ENCODE results near the gene AKAP13.
"Not testable (repeated sequence)": the region's sequence is repeated elsewhere in the genome, so short reads cannot be mapped to it uniquely, and the experiment has no call there.

The AKAP13 gene

DNA sequence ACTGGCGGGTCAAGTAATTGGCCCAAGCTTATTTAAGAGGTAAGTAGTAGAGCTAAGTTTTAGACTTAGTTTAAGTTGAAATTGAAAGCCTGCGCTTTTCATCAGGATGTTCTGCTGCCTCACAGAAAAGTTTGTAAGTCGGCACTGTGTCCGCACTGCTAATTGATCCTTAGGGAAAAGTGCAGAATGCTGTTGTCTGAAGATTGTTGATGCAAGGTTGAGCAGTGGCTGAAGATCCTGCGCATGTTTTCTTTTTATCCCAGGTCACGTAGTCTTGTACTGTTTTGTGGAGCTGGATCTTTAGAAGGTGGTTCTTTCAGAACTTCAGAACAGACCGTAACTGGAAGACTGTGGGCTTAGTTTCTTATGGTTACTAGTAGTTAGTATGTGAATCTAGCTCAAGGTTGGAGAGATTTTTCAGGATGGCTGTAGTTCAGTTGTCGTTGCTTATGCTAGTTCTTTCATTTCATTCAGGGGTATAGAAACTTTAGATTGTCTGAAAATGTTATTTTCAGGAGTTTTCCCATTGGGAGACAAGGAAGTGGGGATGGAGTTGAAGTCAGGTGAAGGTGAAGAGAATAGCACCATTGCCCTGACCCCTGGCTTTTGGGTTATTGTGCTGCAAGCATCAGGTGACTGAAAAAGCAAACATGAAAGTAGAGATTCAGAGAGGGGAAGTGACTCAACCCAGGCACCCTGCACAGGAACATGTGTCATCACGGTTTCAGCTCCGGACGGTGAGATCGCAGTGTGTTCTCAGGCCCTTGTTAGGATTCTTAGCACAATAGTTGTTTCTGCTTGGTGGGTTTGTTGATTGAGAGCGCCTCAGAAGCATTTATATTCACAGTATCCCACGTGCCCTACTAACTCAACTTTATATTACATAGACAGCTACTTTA lies 32.8 kb downstream of the AKAP13 start:
- DNase-seq: no peak

DNA sequence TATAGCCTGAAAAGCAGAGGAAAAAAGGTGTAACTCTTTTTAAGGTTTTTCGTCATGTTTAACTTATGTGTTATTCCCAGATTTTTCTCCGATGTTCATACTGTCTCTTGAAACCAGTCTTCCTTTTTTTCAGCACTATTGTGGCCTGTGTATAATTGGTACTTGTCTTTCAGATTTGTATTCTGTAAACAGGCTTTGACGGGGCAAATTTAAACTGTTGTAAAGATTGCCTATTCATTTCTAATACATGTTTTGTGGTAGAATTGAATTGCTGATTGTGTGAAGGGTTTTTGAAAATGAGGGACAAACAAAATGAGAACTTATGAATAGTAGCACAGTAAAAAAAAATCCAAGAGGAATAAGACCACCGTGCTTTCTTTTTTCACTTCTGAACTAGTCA lies 33.6 kb downstream of the AKAP13 start:
- no peak for DNase-seq

DNA sequence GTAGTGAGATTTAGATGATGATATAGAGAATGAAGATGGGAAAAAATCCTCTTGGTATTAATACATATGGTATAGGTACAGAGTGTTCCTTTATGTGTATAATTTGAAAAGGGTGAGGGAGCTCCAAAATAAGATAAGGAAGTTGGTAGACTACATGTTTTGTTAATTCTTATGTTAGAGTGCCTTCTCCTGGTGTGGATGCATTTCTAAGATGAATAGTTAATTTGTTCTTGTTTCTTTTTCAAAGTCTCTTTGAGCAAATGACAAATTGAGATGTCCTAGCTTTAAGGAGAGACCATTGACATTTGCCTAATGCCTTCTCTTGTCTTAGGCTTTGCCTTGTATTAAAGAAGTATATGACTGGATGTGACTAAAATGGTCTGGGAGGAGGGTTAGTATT lies 34.1 kb downstream of the AKAP13 start:
- no peak for DNase-seq

DNA sequence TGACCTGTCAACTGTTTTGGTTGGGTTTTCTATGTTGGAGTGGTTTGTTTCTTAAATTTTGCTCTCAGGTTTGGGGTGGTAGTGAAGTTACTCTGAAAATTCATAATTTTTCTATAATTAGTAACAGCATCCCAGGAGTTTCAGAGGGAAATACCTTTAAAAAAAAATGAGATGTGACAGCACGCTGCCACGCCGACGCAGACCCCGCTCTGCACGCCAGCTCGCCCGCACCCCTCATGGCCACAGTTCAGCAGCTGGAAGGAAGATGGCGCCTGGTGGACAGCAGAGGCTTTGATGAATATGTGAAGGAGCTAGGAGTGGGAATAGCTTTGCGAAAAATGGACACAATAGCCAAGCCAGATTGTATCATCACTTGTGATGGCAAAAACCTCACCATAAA lies 34.6 kb downstream of the AKAP13 start:
- DNase-seq: no peak

DNA sequence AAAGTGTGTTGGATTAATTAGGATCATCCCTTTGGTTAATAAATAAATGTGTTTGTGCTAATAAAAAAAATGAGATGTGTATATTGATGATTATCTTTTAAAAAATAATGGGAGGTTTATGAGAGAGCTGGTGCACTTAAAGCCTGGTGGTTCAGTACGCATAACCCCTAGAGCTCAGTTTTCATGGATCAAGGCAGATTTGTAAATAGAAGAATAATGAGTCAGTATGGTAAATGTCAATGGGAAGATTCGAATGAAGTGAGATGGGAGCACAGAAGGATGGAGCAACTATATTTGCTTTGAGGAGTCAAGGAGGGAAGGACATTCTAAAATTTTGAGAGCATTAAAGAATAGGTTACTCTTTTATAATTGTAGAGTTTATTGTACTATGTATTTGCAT lies 35.4 kb downstream of the AKAP13 start:
- no peak for DNase-seq

DNA sequence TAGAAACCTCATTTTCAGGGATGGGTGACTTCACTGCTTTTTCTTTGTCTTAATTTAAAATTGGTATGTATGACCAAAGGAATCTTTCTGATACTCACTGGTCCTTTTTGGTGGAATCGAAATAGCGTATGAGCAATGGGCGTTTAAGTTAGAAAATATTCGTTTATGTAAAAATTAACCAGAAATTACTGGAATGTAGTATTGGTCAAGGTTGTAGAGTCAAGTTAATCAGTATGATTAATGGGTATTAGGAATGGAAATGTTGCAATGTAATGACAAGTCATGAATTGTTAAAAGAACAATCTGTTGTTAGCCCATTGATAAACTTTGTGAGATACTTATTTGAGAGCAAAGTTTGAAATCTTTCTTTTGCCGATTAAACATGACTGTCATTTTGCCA lies 36.9 kb downstream of the AKAP13 start:
- no peak for DNase-seq

DNA sequence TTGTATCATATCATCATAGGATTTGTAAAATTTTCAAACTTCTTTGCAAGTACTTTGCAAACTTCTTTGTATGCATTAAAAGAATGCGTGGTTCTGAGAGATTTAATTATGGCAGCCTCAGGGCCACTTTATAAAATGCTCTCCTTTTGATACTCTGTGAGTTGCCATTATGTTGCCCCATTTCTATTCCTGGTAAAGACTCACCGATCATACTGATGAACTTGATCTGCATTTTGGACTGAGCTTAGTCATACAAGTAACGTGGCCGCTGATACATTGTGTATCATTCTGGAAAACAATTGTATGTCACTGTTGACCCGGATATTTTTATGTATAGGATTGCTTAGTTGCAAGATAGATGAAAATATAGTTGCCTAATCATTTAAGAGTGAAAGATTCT lies 38.8 kb downstream of the AKAP13 start:
- no peak for DNase-seq

DNA sequence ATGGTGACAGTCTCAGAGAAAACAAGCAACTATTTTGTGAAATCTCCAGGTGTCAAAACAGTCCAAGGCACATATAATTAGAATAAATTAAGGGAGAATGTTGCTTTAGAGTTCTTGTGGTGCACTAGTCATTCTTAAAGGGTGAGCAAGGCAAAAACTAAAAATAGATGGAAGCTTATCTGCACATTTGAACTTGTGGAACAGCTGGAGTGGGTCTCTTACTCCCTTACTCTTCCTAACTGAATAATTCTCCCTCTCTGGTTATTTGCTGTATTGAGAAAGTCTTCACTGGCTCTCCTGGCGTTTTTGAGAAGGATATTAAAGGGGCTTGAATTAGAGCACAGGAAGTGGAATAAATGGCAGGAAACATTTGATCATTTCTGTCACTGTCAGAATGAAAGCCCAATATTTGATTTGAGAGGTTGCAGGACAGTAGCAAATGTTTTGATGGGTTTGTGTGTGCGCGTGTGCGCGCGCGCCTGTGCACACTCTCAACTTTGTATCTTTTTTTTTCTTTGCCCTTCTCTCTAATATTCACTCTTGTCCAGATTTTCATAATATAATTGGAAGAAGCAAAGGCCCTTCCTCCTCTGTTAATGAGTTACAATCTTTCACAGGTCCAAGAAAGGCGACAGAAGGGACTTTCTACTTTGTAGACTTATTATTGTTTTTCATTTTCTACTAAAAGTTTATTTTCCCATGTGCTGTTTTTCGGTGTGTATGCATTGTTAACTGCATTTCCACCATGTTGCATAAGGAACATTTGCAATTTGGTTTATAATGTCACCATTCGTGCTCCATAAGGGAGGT lies 40.9 kb downstream of the AKAP13 start:
- DNase-seq: no peak

DNA sequence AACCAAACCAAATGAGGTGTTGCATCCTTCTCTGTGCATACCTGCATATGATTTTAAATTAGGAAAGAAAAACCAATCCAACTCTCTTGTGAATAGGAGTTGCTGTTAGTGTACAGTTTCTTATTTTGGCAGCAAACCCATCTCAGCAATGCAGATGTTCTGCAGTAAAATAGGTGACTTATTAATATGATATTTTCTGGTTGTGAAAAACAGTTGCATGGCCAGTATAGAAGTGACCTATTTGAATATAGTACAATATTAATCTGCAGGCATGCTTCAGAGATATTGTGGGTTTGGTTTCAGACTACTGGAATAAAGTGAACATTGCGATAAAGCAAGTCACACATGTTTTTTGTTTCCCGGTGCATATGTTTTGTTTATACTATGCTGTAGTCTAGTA lies 42.2 kb downstream of the AKAP13 start:
- DNase-seq: no peak

DNA sequence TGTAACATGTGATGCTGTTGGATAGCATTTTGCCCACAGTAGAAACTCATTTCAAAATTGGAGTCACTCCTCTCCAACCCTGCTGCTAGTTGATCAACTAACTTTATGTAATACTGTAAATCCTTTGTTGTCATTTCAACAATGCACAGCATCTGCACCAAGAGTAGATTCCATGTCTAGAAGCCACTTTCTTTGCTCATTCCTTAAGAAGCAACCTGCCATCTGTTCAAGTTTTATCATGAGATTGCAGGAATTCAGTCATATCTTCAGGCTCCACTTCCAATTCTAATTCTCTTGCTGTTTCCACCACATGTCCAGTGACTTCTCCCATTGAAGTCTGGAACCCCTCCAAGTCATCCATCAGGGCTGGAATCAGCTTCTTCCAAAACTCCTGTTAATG lies 42.9 kb downstream of the AKAP13 start:
- DNase-seq: no peak

DNA sequence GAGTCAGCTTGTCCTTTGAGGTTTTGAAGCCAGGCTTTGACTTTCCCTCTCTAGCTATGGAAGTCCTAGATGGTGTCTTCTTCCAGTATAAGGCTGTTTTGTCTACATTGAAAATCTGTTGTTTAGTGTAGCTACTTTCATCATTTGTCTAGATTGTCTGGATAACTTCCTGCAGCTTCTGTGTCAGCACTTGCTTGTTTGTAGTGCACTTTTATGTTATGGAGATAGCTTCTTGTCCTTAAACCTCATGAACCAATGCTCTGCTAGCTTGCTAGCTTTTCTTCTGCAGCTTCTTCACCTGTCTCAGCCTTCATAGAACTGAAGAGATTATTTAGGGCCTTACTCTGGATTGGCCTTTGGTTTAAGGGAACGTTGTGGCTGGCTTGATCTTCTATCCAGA lies 43.8 kb downstream of the AKAP13 start:
- DNase-seq: no peak

DNA sequence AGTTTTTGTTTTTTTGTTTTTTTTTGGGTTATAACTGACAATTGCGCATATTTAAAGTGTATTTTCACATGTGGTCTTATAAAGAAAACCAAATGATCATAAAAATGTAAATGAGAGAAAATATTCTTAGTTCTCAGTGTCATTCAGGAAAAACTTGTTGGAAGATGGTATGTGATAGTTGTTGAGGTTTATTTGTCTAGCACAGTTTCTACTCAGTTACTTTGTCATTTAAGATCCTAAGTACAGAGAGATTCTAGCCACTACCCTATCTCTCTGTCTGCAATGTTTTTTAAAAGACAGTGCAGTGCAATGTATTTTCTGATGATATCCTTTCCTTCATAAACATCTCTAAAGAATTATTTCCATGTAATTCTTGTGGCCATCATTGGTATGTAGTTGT lies 46.1 kb downstream of the AKAP13 start:
- no peak for DNase-seq

DNA sequence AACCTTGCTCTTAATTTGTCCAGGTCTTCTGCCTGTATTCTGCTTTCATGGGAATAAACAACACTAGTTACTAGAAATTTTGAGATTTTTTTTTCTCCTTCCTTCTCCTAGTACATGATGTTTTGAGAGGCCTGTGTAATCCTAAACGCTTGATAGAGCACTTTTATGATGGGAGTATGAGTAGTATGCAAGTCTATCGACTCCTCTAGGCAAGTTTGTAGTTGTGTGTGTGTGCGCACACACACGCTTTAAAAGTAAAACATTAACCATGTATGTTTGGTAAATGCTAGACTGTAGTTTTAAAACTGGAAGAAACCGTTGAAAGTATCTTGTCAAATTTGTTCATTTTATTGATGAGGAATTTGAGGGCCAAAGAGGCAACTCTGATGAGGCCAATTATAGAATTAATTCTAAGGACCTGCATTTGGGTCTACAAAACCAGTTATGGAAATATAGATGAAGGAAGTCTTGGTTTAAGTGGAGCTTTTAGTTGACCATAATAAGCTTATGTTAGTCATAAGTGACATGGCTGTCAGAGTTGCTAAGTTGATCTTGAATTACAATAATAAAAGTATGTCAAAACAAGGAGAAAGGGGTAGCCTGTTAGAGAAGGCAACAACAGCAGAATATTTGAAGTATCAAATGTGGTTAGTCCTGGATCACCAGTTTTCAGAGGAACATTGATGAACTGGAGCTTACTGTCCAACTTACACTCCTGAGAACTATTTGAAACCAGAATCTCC lies 47.1 kb downstream of the AKAP13 start:
- DNase-seq: no peak

DNA sequence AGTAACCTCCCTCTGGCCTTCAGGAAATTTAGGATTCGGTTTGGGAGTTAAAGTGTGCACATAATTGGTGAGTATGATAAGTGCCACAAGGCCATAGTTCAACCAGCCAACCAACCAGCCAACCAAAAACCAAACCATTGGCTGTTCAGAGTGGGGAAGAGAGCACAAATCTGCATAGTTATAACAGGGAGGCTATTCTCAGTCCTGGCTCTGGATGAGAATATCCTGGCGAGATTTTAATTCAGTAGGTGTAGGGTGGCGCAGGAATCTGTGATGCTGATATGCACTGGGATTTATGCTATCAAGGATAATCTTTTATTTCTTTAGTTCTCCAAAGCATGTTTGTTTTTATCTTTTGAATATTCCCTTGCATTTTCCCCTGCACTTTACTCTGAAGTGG lies 49.1 kb downstream of the AKAP13 start:
- no peak for DNase-seq

DNA sequence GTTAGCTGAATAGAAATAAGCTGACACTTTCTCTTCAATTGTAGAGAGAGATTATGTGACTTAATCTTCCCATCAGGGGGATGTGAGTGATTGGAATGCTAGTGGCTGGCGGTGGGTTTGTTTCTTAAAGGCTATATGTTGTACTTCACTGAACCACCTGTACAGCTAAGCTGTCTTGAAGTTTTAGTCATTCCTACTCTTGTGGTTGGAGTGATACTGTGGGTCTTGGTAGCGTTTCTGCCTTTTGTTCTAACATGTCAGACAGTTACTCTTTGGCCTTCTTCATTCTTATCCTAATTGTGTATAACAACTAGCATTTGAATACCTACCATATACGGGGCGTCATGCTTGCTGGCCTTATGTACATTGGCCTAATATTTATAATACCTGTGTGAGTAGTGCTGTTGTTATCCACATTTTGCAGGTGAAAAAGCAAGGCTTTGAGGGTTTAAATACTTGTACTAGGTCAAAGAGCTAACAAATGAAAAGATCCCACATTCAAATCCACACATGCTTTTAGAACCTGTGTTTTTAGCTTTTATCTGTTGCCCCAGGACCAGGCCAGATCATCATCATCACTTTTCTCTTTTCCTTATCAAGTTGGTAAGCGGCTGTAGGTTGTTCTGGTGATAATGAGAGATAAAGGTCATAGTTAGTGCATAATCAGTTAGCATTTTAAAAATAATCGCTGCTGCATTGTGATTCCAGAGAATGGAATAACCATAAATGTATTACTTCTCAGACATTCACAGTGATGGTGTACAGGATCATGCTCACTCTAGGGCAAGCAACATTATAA lies 50.2 kb downstream of the AKAP13 start:
- DNase-seq: no peak

DNA sequence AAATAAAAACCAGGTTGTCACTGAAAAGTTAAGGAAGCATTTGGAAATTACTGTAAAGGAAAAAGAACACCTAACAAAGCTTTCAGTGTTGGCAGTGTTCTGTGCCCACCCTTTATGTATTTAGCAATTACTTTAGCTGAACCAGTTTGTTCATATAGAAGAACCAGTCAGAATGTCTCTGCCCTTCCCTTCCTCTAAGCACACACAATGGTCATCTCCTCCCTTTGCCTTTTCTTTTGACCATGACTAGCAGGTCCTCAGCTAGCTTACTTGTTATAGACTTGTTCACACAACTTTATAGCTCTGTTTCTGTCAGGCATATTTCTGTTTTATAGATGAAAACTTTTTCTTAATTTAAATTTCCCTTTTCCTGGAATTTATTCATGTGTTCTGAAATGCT lies 59.6 kb downstream of the AKAP13 start:
- no peak for DNase-seq

DNA sequence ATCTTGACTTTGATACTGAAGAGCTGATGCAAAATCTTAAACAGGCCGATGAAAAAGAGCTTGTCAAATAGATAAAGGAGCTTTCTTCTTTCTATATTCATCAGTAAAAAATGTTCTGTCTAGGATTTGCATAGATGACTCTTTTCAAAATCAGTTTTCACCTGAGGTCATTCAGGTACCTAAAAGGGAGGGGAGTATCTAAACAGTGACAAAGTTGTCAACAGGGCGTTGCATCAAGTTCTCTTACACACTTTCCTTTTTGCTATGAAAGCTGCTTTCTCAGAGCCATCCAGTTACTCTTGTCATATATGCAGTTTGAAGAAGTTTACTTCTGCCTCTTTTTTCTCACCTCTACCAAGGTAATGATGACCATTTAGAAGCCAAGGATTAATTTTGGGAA lies 60.0 kb downstream of the AKAP13 start:
- no peak for DNase-seq

DNA sequence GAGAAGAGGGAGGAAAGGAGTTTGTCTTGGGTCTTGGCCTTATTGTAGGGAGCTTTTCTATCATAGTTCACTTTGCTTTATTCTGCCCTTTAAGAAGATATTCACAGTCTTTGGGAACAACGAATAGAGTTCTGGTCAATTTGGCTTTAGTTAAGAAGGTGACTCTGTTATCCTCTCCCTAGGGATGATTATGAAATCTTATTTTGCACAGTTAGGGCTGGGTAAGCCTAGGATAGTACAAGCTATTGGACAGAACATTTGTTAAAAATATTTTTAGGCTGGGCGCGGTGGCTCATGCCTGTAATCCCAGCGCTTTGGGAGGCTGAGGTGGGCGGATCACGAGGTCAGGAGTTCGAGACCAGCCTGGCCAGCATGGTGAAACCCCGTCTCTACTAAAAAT lies 61.5 kb downstream of the AKAP13 start:
- not testable (repeated sequence) for DNase-seq

DNA sequence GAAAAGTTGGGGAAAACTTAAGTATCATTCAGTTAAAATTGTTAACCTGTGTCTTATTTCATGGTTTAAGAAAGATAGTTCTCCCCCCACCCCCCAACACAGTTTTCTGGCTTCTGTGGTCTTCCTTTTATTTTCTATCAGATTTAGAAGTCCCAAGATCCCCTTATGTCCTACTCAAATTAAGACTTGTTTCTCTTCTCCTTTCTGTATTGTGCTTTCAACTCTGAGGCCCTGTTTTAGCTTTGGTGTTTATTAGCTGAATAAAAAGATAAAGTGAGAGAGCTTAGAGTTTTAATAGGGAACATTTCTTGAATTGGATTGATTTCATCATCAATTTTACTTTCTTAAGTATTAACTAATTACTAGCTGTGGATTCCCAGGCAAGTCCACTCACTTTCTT lies 62.6 kb downstream of the AKAP13 start:
- no peak for DNase-seq

DNA sequence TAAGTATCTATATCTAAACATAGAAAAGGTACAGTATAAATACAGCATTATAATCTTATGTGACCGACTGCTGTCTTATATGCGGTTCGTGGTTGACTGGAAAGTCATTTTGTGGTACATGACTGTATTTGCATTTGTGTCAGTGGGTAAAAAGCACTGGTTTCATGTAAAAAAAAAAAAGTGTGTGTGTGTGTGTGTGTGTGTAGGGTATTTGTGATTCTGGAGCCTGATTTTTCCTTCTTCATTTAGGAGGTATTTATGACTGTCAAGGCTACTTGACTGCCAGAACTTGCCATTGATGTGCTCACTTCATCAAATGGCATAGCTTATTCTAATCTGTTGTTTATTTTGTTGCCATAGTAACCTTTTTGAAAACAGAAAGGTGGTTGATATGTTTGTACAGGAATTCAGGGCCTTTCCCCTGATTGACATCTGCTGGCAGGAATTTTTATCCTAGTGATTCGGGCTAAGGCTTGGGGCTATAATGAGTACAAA lies 63.2 kb downstream of the AKAP13 start:
- DNase-seq: peak; percentile 51

DNA sequence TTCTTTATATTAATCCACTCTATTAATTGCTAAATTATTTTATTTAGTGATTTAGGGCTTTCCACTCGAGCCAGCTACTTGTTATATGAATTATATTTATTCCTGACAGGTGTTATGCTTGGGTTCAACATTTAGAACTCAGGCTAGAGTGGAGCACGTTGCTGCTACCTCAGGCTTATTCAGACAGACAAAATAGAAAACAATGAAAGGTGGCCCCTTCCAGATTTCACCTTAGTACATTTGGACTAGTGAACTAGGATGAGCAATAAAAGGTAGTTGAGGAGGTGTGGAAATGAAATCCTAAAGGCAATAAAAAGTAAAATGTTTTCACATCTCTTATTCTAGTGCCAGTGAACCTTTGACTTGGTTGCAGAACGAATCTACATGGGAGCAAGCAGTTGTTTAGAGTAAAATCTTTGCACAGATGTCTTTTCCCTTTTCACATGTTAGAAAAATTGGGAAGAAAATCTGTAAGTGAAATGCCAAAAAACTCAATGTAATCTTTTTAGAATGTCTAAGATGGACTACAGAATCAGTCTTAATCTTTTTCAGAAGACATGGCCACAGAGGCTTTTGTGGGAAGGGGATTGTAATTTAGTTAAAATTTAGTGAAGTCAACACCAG lies 63.8 kb downstream of the AKAP13 start:
- no peak for DNase-seq

DNA sequence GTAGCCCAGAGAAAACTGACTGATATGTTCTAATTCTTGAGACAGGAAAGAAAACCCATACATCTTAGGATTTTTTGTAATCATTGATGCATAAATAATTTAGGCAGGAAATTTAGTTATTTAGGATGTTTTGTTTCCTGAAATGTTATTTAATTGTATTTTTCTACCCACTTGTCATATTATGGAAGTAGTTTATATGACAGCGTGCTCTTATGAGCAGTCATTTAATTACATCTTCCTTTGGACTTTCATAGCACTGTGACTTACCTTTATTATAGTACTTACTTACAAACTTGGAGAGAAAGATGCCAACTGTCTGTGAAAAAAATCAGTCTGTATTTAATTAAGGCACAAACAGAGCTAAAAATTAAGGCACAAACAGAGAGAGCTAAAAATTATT lies 65.0 kb downstream of the AKAP13 start:
- DNase-seq: no peak
